Gastrocnemius medialis (tissue), 4 donors: Measurements from ENCODE around the gene ITGA5. TPM values are rescaled to one million over a fixed set of nuclear protein-coding genes. Genes with fewer than 3 reads are reported as not detected.
A peak's percentile ranks its signal among the peaks of the same experiment; 100 is the strongest.

ENCODE experiments used
- ATAC-seq, 2 donors: fragments of 150-250 bp; one replicate each; pipeline ENCODE4 v1.9.1; 2016
- DNase-seq, 2 donors: peaks; one replicate each; pipeline ENCODE4 v3.0.0-alpha.2; 2019
- H3K27ac ChIP-seq, 4 donors: fragments of 200-600 bp; sonication (generic); 1 replicate in 1 of 4; 2 replicates in 3 of 4; pipeline ENCODE4 v1.5.1; 2016 to 2018; ENCODE audit warnings: mild to moderate bottlenecking in 2 of 4, moderate library complexity in 1 of 4
- H3K27me3 ChIP-seq, 3 donors: fragments of 200-600 bp; sonication (generic) in 2 of 3; 1 replicate in 1 of 3; 2 replicates in 2 of 3; pipeline versions ENCODE4 v1.5.1 to v1.6.0; 2016 to 2019; ENCODE audit warnings: mild to moderate bottlenecking in 1 of 3, moderate library complexity in 1 of 3
- H3K36me3 ChIP-seq, 2 donors: fragments of 200-600 bp; sonication (generic) in 1 of 2; one replicate each; pipeline ENCODE4 v1.5.1; 2017 to 2018
- H3K4me1 ChIP-seq, 2 donors: fragments of 200-600 bp; sonication (generic) in 1 of 2; one replicate each; pipeline ENCODE4 v1.5.1; 2016 to 2017; ENCODE audit warnings: mild to moderate bottlenecking in 2 of 2
- H3K4me3 ChIP-seq, 4 donors: fragments of 200-600 bp; sonication (generic) in 3 of 4; 1 replicate in 1 of 4; 2 replicates in 3 of 4; pipeline ENCODE4 v1.5.1; 2016 to 2019; ENCODE audit warnings: mild to moderate bottlenecking in 2 of 4
- H3K9me3 ChIP-seq, 3 donors: fragments of 200-600 bp; sonication (generic) in 2 of 3; 1 replicate in 1 of 3; 2 replicates in 2 of 3; pipeline ENCODE4 v1.5.1; 2016 to 2019
- CTCF ChIP-seq, 5 experiments: fragments of 450-650 bp in 3 of 5; fragments of 200-600 bp in 2 of 5; sonication (generic) in 2 of 5; IDR thresholded peaks in 4 of 5; conservative IDR thresholded peaks in 1 of 5; 1 replicate in 4 of 5; 2 replicates in 1 of 5; pipeline ENCODE4 v1.5.1; 2016 to 2019; ENCODE audit warnings: antibody characterized with exemption in 5 of 5, mild to moderate bottlenecking in 3 of 5, moderate library complexity in 3 of 5
- POLR2A ChIP-seq, 2 donors: fragments of 450-650 bp; IDR thresholded peaks; one replicate each; pipeline ENCODE4 v1.6.1; 2017; ENCODE audit warnings: antibody characterized with exemption in 2 of 2, mild to moderate bottlenecking in 2 of 2, moderate library complexity in 2 of 2
- in situ Hi-C, 4 donors: fragments of 200-750 bp; cut with MboI; loops; one replicate each; pipeline versions ENCODE4 v1.15.0 to v1.8.0; 2017; ENCODE audit warnings: low sequenced_read_pairs in 4 of 4
- intact Hi-C: fragments of 100-400 bp; cut with DNase I; formaldehyde crosslinking; loops from one replicate; pipeline ENCODE4 v1.15.1; 2023; ENCODE audit warnings: low total_unique reads
- total RNA-seq, 4 donors: library from RNA; depleted of rRNA; stranded (reverse); fragments of >200 nt; gene quantifications; one replicate each; pipeline versions ENCODE4 v1.1.0 to v1.2.3, GENCODE V29; 2016

Gene ITGA5
- 10 to 100 TPM; 26.5 to 34.1 (median 30.9) TPM for total RNA-seq

- H3K36me3 ChIP-seq, result no peaks in the 10 kb centered on the region
- in situ Hi-C loops (no loop called here), intact Hi-C loops (loop anchor here (2.0 kb wide), 1 partner anchor 20 kb away; no protein-coding TSS in a partner anchor)
- H3K27me3 ChIP-seq, result peaks cover 0 to 5% (median 0%) of the 10 kb centered on the region in 3 donors
- peak within 1 kb of the TSS; percentile 81 to 99 (median 92) for H3K4me3 ChIP-seq
- TF ChIP-seq CTCF (IDR thresholded peaks at IDR 0.05 in 4 of 5, conservative IDR thresholded peaks at IDR 0.05 in 1 of 5) (no peak), POLR2A (IDR thresholded peaks at IDR 0.05) (peak; percentile 74 to 86)
- peaks cover 20 to 38% of the 10 kb centered on the region in 2 donors for H3K4me1 ChIP-seq
- peak; percentile 70 to 76 for ATAC-seq
- no peaks in the 10 kb centered on the region for H3K9me3 ChIP-seq
- DNase-seq, result peak; percentile 70 to 76
- peak within 1 kb of the TSS; percentile 79 to 97 (median 88) for H3K27ac ChIP-seq
Measured at GRCh38 chr12:54419088-54419887, at the start of gene ITGA5. TSS of gene ITGA5 (minus strand) at chr12:54419266. CDS start at chr12:54419198, 68 bp downstream.

- Histone ChIP-seq H3K36me3 (no peaks in the 10 kb centered on the region), H3K9me3 (no peaks in the 10 kb centered on the region), H3K27me3 (no peaks in the 10 kb centered on the region), H3K27ac (no peak overlapping the region), H3K4me1 (no peaks in the 10 kb centered on the region), H3K4me3 (no peak overlapping the region)
- TF ChIP-seq CTCF (IDR thresholded peaks at IDR 0.05 in 4 of 5, conservative IDR thresholded peaks at IDR 0.05 in 1 of 5) (no peak), POLR2A (IDR thresholded peaks at IDR 0.05) (no peak)
- DNase-seq, result no peak
- no peak for ATAC-seq
- intact Hi-C loops (no loop called here), in situ Hi-C loops (no loop called here)
Measured at GRCh38 chr12:54465857-54466523, 46.9 kb upstream of the ITGA5 start.

- peak overlapping the region; percentile 51 to 79 (median 65) for H3K27ac ChIP-seq
- ATAC-seq, result peak; percentile 91 to 92
Measured at GRCh38 chr12:54463484-54463883, 44.4 kb upstream of the ITGA5 start.

GRCh38 chr12:54463034-54463433 lies 44.0 kb upstream of the ITGA5 start:
- in situ Hi-C loops, result no loop called here
- Histone ChIP-seq H3K36me3 (no peaks in the 10 kb centered on the region), H3K4me1 (no peaks in the 10 kb centered on the region), H3K27me3 (no peaks in the 10 kb centered on the region), H3K4me3 (no peak overlapping the region), H3K9me3 (no peaks in the 10 kb centered on the region), H3K27ac (peak overlapping the region; percentile 51 to 79 (median 65))
- intact Hi-C loops, result no loop called here
- TF ChIP-seq CTCF (IDR thresholded peaks at IDR 0.05 in 4 of 5, conservative IDR thresholded peaks at IDR 0.05 in 1 of 5) (no peak), POLR2A (IDR thresholded peaks at IDR 0.05) (no peak)
- DNase-seq (peak; percentile 64 to 80), ATAC-seq (peak; percentile 97 to 98)

More at GRCh38 chr12:54463484-54463883, 44.4 kb upstream of the ITGA5 start:
- H3K9me3 ChIP-seq, result no peaks in the 10 kb centered on the region
- in situ Hi-C loops (no loop called here), intact Hi-C loops (no loop called here)
- H3K4me1 ChIP-seq, result no peaks in the 10 kb centered on the region
- no peak for DNase-seq
- H3K4me3 ChIP-seq, result no peak overlapping the region
- TF ChIP-seq CTCF (IDR thresholded peaks at IDR 0.05 in 4 of 5, conservative IDR thresholded peaks at IDR 0.05 in 1 of 5) (no peak), POLR2A (IDR thresholded peaks at IDR 0.05) (no peak)
- H3K36me3 ChIP-seq, result no peaks in the 10 kb centered on the region
- H3K27me3 ChIP-seq, result no peaks in the 10 kb centered on the region
